SW 1271 (cell line): Measurements from ENCODE around the gene YAF2.
A peak's percentile ranks its signal among the peaks of the same experiment; 100 is the strongest.

Source experiments
- DNase-seq, 2 experiments: peaks; one replicate each; lab custom pipeline; 2025; lab: John Stamatoyannopoulos, UW

YAF2 gene, protein sequence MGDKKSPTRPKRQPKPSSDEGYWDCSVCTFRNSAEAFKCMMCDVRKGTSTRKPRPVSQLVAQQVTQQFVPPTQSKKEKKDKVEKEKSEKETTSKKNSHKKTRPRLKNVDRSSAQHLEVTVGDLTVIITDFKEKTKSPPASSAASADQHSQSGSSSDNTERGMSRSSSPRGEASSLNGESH

GRCh38 chr12:42238240-42239140, at the start of gene YAF2:
Gene YAF2, minus strand, starts transcription at chr12:42238248. Its CDS starts 68 bp downstream, at chr12:42238180.
- DNase-seq, result peak; percentile 42 to 79

- no peak for DNase-seq
These were observed 48.7 kb upstream of the YAF2 start for GRCh38 chr12:42286741-42287140.

- DNase-seq, result no peak
These were observed 47.4 kb upstream of the YAF2 start for GRCh38 chr12:42285431-42285830.

GRCh38 chr12:42284876-42285275, 46.8 kb upstream of the YAF2 start:
- no peak for DNase-seq

GRCh38 chr12:42284157-42284556, 46.1 kb upstream of the YAF2 start:
- no peak for DNase-seq

GRCh38 chr12:42283739-42284138, 45.7 kb upstream of the YAF2 start:
- DNase-seq, result no peak

DNA sequence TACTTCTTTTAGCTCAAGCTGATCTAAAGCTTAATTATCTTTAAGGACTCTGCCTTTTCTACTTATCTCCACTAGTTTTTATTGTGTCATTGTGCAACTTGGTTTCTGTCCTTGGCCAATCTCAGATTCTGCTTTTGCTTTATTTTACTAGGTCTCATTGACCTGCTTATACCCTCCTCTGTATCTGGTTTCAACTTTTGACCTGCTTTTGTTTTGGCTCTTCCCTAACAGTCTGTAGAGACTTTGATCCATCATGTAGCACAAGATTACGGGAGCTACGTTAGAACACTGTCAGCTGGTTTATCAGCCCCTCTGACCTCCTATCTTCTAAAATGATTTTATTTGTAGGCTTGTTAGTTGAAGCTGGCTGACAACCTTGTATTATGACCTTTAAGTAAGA, 44.2 kb upstream of the YAF2 start:
- DNase-seq, result no peak

- DNase-seq, result no peak
These were observed 43.8 kb upstream of the YAF2 start for GRCh38 chr12:42281844-42282243.

GRCh38 chr12:42281278-42281677, 43.2 kb upstream of the YAF2 start:
- DNase-seq, result no peak

GRCh38 chr12:42278128-42278510, 40.1 kb upstream of the YAF2 start:
- no peak for DNase-seq

- DNase-seq, result no peak
These were observed 39.5 kb upstream of the YAF2 start for GRCh38 chr12:42277396-42278127.

GRCh38 chr12:42275499-42275898, 37.5 kb upstream of the YAF2 start:
- DNase-seq, result no peak

DNA sequence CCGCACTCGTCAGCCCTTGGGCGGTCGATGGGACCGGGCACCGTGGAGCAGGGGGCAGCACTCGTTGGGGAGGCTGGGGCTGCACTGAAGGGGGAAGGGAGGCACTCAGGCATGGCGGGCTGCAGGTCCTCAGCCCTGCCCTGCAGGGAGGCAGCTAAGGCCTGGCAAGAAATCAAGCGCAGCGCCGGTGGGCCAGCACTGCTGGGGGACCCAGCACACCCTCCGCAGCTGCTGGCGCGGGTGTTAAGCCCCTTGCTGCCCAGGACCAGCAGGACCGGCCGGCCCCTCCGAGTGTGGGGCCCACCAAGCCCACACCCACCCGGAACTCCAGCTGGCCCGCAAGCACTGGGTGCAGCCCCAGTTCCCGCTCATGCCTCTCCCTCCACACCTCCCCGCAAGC, 35.7 kb upstream of the YAF2 start:
- no peak for DNase-seq

DNA sequence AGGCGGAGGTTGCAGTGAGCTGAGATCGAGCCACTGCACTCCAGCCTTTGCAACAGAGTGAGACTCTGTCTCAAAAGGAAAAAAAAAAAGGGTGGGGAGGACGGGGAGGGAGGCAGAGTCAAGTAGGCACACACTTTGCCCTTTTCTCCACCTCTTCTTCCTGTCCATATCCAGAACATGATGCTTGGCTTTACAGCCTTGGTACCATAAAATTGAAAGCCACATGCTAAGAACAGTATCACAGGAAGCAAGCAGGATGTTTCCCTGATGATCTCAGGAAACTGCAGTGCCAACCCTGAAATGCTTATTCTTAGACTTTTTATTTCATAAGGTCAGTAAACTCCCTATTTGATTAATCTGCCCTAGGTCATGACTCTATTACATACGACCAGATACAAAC, 32.5 kb upstream of the YAF2 start:
- DNase-seq, result no peak

- DNase-seq, result no peak
These were observed 29.6 kb upstream of the YAF2 start for GRCh38 chr12:42267413-42268190.

DNA sequence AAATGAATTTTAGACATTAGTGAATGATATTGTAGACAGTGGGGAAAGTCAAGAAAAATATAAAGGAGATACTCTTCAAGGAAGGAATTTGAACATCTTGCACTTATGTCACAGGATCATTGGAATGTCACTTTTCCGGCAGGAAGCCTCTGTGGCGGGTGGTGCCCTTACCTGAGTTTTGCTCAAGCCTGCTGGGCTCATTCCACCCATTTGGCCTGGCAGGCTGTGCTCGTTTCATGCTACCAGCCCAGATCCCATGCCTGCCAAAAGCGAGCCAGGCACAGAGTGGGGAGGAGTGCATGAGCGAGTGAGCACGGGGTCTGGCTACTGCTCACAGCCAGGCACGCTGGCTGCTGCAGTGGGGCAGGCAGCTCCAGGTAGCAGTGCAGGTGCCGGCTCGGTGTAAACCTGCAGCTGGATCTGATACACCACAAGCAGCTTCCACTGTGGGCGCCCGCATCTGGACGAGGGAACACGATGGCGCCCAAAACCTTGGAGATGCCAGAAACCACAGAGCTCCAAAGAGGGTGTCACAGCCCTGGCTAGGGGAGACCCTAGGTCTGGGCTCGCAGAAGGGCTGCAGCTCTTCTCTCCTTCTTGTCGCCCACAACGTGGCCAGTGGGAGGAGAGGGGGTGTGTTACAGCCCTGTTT, 28.7 kb upstream of the YAF2 start:
- no peak for DNase-seq

GRCh38 chr12:42262271-42262670, 24.2 kb upstream of the YAF2 start:
- no peak for DNase-seq

- no peak for DNase-seq
These were observed 23.7 kb upstream of the YAF2 start for GRCh38 chr12:42261708-42262107.

DNA sequence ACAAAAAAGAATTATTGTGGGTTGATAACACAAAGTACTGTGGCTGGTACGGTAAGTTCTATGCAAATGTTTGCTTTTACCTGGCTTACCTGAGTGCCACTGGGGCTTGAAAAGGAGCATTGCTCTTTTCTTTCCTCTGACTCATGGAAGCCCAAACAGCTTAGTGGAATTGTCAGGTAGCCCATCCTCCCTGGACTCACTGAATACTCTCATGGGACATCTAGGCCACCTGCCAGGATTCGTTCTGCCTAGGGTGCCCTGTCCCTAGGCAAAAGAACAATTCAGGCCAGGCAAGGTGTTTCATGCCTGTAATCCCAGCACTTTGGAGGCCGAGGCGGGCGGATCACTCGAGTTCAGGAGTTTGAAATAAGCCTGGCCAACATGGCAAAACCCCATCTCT, 22.5 kb upstream of the YAF2 start:
- DNase-seq, result no peak

- no peak for DNase-seq
These were observed 21.7 kb upstream of the YAF2 start for GRCh38 chr12:42259699-42260098.

GRCh38 chr12:42255866-42256261, 17.8 kb upstream of the YAF2 start:
- DNase-seq, result no peak
